PFSK-1 (cell line): ENCODE data around the gene POU2AF1.

Source experiments
- FOXP2 ChIP-seq: optimal IDR thresholded peaks from 2 replicates; pipeline ENCODE3; 2011; ENCODE audit warnings: borderline replicate concordance, control low read depth, inconsistent platforms; ENCODE audit not compliant: insufficient read depth; ENCODE audit errors: extremely low read length, extremely low read depth
- POLR2AphosphoS5 ChIP-seq: IDR thresholded peaks from 2 replicates; pipeline ENCODE4 v1.6.1; 2012; ENCODE audit warnings: low read depth, mild to moderate bottlenecking, control low read depth, low read length, moderate library complexity
- SIN3A ChIP-seq: IDR thresholded peaks from 2 replicates; pipeline ENCODE4 v1.6.1; 2012; ENCODE audit warnings: mild to moderate bottlenecking, low read length, moderate library complexity, borderline replicate concordance; ENCODE audit not compliant: insufficient read depth
- TAF1 ChIP-seq: IDR thresholded peaks from 2 replicates; pipeline ENCODE4 v1.6.1; 2012; ENCODE audit warnings: low read length, control low read depth, borderline replicate concordance; ENCODE audit not compliant: insufficient read depth
- TF ChIP-seq, protein P1 (sequence below), 2 experiments: IDR thresholded peaks; 2 replicates each; pipeline versions ENCODE4 v1.6.1 to v1.8.0; 2011 to 2012; ENCODE audit warnings: low read depth in 2 of 2, low read length in 2 of 2, control low read depth in 1 of 2, inconsistent platforms in 1 of 2, mild to moderate bottlenecking in 1 of 2, moderate library complexity in 1 of 2; ENCODE audit not compliant: insufficient read depth in 1 of 2

DNA sequence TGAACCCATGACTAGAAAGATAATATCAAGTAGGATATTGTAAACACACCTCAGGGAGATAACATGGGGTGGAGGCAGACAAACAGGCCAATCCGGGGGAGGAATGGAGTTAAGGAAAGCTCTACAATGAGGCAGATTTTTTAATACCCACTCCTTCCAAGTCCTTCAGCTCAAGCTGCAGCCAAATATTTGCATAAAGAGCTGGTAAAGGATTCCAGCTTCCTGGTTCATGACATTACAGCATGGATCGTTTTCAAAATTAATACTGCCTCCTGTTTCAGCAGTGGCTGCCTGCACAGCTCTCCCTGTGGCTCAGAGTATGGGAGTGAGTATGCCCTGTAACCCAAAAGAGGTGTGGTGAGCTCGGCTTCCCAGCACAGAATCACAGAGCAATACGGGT is 75.6 kb downstream of the POU2AF1 start:
- TF ChIP-seq SIN3A (no peak), POLR2AphosphoS5 (no peak), TAF1 (no peak), FOXP2 (no peak)
- TF ChIP-seq, protein P1, sequence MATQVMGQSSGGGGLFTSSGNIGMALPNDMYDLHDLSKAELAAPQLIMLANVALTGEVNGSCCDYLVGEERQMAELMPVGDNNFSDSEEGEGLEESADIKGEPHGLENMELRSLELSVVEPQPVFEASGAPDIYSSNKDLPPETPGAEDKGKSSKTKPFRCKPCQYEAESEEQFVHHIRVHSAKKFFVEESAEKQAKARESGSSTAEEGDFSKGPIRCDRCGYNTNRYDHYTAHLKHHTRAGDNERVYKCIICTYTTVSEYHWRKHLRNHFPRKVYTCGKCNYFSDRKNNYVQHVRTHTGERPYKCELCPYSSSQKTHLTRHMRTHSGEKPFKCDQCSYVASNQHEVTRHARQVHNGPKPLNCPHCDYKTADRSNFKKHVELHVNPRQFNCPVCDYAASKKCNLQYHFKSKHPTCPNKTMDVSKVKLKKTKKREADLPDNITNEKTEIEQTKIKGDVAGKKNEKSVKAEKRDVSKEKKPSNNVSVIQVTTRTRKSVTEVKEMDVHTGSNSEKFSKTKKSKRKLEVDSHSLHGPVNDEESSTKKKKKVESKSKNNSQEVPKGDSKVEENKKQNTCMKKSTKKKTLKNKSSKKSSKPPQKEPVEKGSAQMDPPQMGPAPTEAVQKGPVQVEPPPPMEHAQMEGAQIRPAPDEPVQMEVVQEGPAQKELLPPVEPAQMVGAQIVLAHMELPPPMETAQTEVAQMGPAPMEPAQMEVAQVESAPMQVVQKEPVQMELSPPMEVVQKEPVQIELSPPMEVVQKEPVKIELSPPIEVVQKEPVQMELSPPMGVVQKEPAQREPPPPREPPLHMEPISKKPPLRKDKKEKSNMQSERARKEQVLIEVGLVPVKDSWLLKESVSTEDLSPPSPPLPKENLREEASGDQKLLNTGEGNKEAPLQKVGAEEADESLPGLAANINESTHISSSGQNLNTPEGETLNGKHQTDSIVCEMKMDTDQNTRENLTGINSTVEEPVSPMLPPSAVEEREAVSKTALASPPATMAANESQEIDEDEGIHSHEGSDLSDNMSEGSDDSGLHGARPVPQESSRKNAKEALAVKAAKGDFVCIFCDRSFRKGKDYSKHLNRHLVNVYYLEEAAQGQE (IDR thresholded peaks at IDR 0.05; ENCODE audit: insufficient read depth in 1 of 2, low read depth in 2 of 2, low read length in 2 of 2) = no peak
